ENCODE results near the gene CLHC1.

GRCh38 chr2:55140316-55141219 is 91.5 kb downstream of the CLHC1 start:
- TF ChIP-seq, protein P1, sequence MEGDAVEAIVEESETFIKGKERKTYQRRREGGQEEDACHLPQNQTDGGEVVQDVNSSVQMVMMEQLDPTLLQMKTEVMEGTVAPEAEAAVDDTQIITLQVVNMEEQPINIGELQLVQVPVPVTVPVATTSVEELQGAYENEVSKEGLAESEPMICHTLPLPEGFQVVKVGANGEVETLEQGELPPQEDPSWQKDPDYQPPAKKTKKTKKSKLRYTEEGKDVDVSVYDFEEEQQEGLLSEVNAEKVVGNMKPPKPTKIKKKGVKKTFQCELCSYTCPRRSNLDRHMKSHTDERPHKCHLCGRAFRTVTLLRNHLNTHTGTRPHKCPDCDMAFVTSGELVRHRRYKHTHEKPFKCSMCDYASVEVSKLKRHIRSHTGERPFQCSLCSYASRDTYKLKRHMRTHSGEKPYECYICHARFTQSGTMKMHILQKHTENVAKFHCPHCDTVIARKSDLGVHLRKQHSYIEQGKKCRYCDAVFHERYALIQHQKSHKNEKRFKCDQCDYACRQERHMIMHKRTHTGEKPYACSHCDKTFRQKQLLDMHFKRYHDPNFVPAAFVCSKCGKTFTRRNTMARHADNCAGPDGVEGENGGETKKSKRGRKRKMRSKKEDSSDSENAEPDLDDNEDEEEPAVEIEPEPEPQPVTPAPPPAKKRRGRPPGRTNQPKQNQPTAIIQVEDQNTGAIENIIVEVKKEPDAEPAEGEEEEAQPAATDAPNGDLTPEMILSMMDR (IDR thresholded peaks at IDR 0.05), result no peak
- TF ChIP-seq POLR2AphosphoS5 (IDR thresholded peaks at IDR 0.05), result no peak

Measured in suprapubic skin (tissue), 3 donors.